ENCODE data around the gene ABHD14A.
"Not testable (repeated sequence)": the region's sequence is repeated elsewhere in the genome, so short reads cannot be mapped to it uniquely, and the experiment has no call there.

Gene ABHD14A

GRCh38 chr3:51986010-51986947, 11.4 kb downstream of the ABHD14A start:
- Histone ChIP-seq H3K79me2 (peaks cover 3% of the 10 kb centered on the region), H3K4me1 (peaks cover 9% of the 10 kb centered on the region), H3K27me3 (ENCODE audit: control insufficient read depth, insufficient read depth, low read length) (no peaks in the 10 kb centered on the region), H3K27ac (no peak overlapping the region), H3K36me3 (ENCODE audit: control insufficient read depth, insufficient read depth, low read length) (no peaks in the 10 kb centered on the region), H2AFZ (no peak overlapping the region), H3K4me2 (ENCODE audit: low read length) (no peak overlapping the region), H3K9ac (no peak overlapping the region), H3K9me3 (ENCODE audit: control insufficient read depth, low read length) (no peaks in the 10 kb centered on the region), H3K4me3 (ENCODE audit: low read depth, low read length) (no peak overlapping the region)
- TF ChIP-seq, protein P1, sequence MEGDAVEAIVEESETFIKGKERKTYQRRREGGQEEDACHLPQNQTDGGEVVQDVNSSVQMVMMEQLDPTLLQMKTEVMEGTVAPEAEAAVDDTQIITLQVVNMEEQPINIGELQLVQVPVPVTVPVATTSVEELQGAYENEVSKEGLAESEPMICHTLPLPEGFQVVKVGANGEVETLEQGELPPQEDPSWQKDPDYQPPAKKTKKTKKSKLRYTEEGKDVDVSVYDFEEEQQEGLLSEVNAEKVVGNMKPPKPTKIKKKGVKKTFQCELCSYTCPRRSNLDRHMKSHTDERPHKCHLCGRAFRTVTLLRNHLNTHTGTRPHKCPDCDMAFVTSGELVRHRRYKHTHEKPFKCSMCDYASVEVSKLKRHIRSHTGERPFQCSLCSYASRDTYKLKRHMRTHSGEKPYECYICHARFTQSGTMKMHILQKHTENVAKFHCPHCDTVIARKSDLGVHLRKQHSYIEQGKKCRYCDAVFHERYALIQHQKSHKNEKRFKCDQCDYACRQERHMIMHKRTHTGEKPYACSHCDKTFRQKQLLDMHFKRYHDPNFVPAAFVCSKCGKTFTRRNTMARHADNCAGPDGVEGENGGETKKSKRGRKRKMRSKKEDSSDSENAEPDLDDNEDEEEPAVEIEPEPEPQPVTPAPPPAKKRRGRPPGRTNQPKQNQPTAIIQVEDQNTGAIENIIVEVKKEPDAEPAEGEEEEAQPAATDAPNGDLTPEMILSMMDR (IDR thresholded peaks at IDR 0.05): no peak

DNA sequence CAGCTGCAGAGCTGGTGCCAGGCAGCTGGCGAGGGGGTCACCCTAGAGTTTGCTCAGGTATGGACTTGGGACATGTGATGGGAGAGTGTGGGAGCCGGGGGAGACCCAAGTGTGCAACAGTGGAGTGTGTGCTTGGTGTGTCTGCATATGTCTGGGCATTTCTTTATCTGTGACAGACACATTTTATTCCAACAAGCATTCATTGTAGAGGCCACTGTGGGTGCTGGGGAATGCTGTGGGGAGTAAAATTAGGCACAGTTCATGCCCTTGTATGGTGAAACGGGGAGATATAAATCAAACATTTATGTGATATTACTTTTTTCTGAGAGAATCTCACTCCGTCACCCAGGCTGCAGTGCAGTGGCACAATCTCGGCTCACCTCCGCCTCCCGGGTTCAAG, 12.7 kb downstream of the ABHD14A start:
- Histone ChIP-seq H2AFZ (no peak overlapping the region), H3K79me2 (no peaks in the 10 kb centered on the region), H3K4me1 (peaks cover 2% of the 10 kb centered on the region), H3K9me3 (ENCODE audit: control insufficient read depth, low read length) (no peaks in the 10 kb centered on the region), H3K27me3 (ENCODE audit: control insufficient read depth, insufficient read depth, low read length) (no peaks in the 10 kb centered on the region), H3K27ac (no peak overlapping the region), H3K36me3 (ENCODE audit: control insufficient read depth, insufficient read depth, low read length) (no peaks in the 10 kb centered on the region), H3K4me2 (ENCODE audit: low read length) (no peak overlapping the region), H3K9ac (no peak overlapping the region), H3K4me3 (ENCODE audit: low read depth, low read length) (no peak overlapping the region)
- TF ChIP-seq, protein P1 (IDR thresholded peaks at IDR 0.05): no peak

DNA sequence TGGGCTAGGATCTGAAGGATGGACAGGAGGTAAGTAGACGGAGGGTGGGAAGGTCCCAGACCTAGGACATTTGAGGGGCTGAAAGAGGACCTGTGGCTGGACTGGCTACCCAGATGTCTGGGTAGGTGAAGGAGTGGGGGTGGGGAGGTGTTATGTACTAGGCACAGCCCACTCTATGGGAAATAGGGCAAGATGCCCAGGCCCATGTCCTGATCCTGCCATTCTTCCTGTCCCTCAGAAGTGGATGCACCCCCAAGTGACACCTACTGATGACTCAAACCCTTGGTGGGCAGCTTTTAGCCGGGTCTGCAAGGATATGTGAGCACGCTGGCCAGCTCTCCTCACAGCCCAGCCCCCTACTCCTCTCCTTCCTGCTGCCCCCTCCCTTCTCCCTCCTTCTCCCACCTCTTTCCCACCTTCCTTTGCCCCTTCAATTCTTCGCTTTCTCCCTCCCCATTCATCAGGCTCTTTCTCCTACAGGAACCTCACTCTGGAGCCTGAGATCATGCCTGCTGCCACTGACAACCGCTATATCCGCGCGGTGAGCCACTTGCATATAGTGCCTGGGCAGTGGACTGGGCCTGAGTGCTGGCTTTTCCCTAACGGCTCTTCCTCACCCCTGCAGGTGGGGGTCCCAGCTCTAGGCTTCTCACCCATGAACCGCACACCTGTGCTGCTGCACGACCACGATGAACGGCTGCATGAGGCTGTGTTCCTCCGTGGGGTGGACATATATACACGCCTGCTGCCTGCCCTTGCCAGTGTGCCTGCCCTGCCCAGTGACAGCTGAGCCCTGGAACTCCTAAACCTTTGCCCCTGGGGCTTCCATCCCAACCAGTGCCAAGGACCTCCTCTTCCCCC, 13.7 kb downstream of the ABHD14A start:
- Histone ChIP-seq H3K4me2 (ENCODE audit: low read length) (no peak overlapping the region), H3K9ac (no peak overlapping the region), H3K27ac (no peak overlapping the region), H3K4me1 (no peaks in the 10 kb centered on the region), H3K4me3 (ENCODE audit: low read depth, low read length) (no peak overlapping the region), H3K79me2 (no peaks in the 10 kb centered on the region), H3K36me3 (ENCODE audit: control insufficient read depth, insufficient read depth, low read length) (no peaks in the 10 kb centered on the region), H3K27me3 (ENCODE audit: control insufficient read depth, insufficient read depth, low read length) (no peaks in the 10 kb centered on the region), H3K9me3 (ENCODE audit: control insufficient read depth, low read length) (no peaks in the 10 kb centered on the region), H2AFZ (no peak overlapping the region)
- TF ChIP-seq, protein P1 (IDR thresholded peaks at IDR 0.05): no peak

- not testable (repeated sequence) for H3K9ac ChIP-seq; H3K27me3 ChIP-seq (ENCODE audit: control insufficient read depth, insufficient read depth, low read length); H3K36me3 ChIP-seq (ENCODE audit: control insufficient read depth, insufficient read depth, low read length); H3K27ac ChIP-seq; H3K4me2 ChIP-seq (ENCODE audit: low read length); H3K9me3 ChIP-seq (ENCODE audit: control insufficient read depth, low read length); H3K4me3 ChIP-seq (ENCODE audit: low read depth, low read length); H3K79me2 ChIP-seq; H2AFZ ChIP-seq
- peaks cover 10% of the 10 kb centered on the region for H3K4me1 ChIP-seq
These were observed 15.7 kb downstream of the ABHD14A start for GRCh38 chr3:51990501-51990971.

Measured in parathyroid adenoma (tissue), 2 donors.